Endothelial cell of umbilical vein (primary cell): ENCODE data around the gene AKAP11. TPM values are rescaled to one million over a fixed set of nuclear protein-coding genes. Genes with fewer than 3 reads are reported as not detected.

Source experiments
- BruUV-seq: library from RNA; stranded (reverse); fragments of 400-500 nt; replicated peaks from 2 replicates; lab custom pipeline; 2021; lab: Mats Ljungman, UMichigan
- CTCF ChIA-PET: fragments of 300-600, 350-600 bp; sonication (Branson Sonifier 250); formaldehyde crosslinking; loops from one replicate; lab custom pipeline; 2021; ENCODE audit warnings: antibody characterized with exemption, inconsistent platforms; lab: Charles Lee
- POLR2A ChIA-PET: fragments of 300-600, 350-600 bp; sonication (Branson Sonifier 250); formaldehyde crosslinking; loops from one replicate; lab custom pipeline; 2021; ENCODE audit warnings: antibody characterized with exemption, inconsistent platforms; lab: Charles Lee
- DNase-seq: peaks from one replicate; pipeline ENCODE4 v3.0.0-alpha.2; 2011; ENCODE audit warnings: low read depth, low spot score
- FAIRE-seq: peaks from 2 replicates; lab custom pipeline; 2011; peaks lifted over from hg19 to GRCh38; lab: Jason Lieb, UNC
- H2AFZ ChIP-seq: 2 replicates; pipeline ENCODE4 v1.6.0; 2012; ENCODE audit warnings: low read depth, low read length, control low read depth, inconsistent platforms
- H3K27ac ChIP-seq: 2 replicates; pipeline ENCODE4 v1.5.1; 2011; ENCODE audit warnings: low read depth, mild to moderate bottlenecking, control low read depth, low read length, moderate library complexity; ENCODE audit not compliant: insufficient read depth
- H3K27me3 ChIP-seq, 2 experiments: 2 replicates each; pipeline versions ENCODE4 v1.6.0 to v1.6.1; 2011; ENCODE audit warnings: low read length in 2 of 2, mixed read lengths in 1 of 2; ENCODE audit not compliant: control insufficient read depth in 2 of 2, insufficient read depth in 2 of 2
- H3K36me3 ChIP-seq, 2 experiments: 2 replicates in 1 of 2; 3 replicates in 1 of 2; pipeline ENCODE4 v1.5.1; 2011; ENCODE audit warnings: low read length in 2 of 2, mild to moderate bottlenecking in 1 of 2, moderate library complexity in 1 of 2; ENCODE audit not compliant: control insufficient read depth in 2 of 2, insufficient read depth in 2 of 2; ENCODE audit errors: extremely low read depth in 1 of 2
- H3K4me1 ChIP-seq: 3 replicates; pipeline ENCODE4 v1.5.1; 2011; ENCODE audit warnings: mild to moderate bottlenecking, low read length; ENCODE audit not compliant: control insufficient read depth, insufficient read depth; ENCODE audit errors: extremely low read depth
- H3K4me2 ChIP-seq: 2 replicates; pipeline ENCODE4 v1.6.1; 2011; ENCODE audit warnings: low read length, control low read depth, mixed read lengths; ENCODE audit not compliant: insufficient read depth
- H3K4me3 ChIP-seq, 3 experiments: fragments of 200-600 bp in 1 of 3; sonication (generic), shearing (Covaris generic) in 1 of 3; replicated peaks in 1 of 3; 2 replicates each; pipeline ENCODE4 v1.5.1; 2011 to 2016; ENCODE audit warnings: control low read depth in 3 of 3, low read length in 3 of 3, mild to moderate bottlenecking in 2 of 3, inconsistent platforms in 1 of 3, low read depth in 1 of 3, moderate library complexity in 1 of 3; ENCODE audit not compliant: insufficient read depth in 1 of 3
- H3K79me2 ChIP-seq: 2 replicates; pipeline ENCODE4 v1.6.0; 2012; ENCODE audit warnings: low read length, inconsistent platforms; ENCODE audit not compliant: control insufficient read depth, insufficient read depth
- H3K9ac ChIP-seq: replicated peaks from 2 replicates; pipeline ENCODE3; 2011; ENCODE audit warnings: low read length, control low read depth; ENCODE audit not compliant: insufficient read depth; ENCODE audit errors: extremely low read depth
- H3K9me1 ChIP-seq: replicated peaks from 3 replicates; pipeline ENCODE4 v1.6.0; 2011; ENCODE audit warnings: mild to moderate bottlenecking, low read length; ENCODE audit not compliant: control insufficient read depth, insufficient read depth; ENCODE audit errors: extremely low read depth
- H3K9me3 ChIP-seq: replicated peaks from 2 replicates; pipeline ENCODE4 v1.5.1; 2012; ENCODE audit warnings: low read length, inconsistent platforms; ENCODE audit not compliant: control insufficient read depth, insufficient read depth
- H4K20me1 ChIP-seq: replicated peaks from 2 replicates; pipeline ENCODE3; 2011; ENCODE audit warnings: mild to moderate bottlenecking, low read length; ENCODE audit not compliant: control insufficient read depth, insufficient read depth; ENCODE audit errors: extremely low read depth
- EZH2 ChIP-seq: IDR thresholded peaks from 2 replicates; pipeline ENCODE4 v1.6.1; 2012; ENCODE audit warnings: borderline replicate concordance, low read depth, mild to moderate bottlenecking, moderate library complexity, low read length, inconsistent platforms; ENCODE audit not compliant: severe bottlenecking
- FOS ChIP-seq: IDR thresholded peaks from 2 replicates; pipeline ENCODE4 v1.6.1; 2011; ENCODE audit warnings: mild to moderate bottlenecking, low read length, moderate library complexity, borderline replicate concordance; ENCODE audit not compliant: insufficient read depth
- GATA2 ChIP-seq: IDR thresholded peaks from 2 replicates; pipeline ENCODE4 v1.7.0; 2011; ENCODE audit warnings: low read depth, mild to moderate bottlenecking, moderate library complexity, mixed read lengths, low read length; ENCODE audit not compliant: insufficient read length, insufficient read depth
- JUN ChIP-seq: IDR thresholded peaks from 2 replicates; pipeline ENCODE4 v1.6.1; 2011; ENCODE audit warnings: borderline replicate concordance, low read depth; ENCODE audit not compliant: insufficient read length, insufficient read depth
- MYC ChIP-seq: IDR thresholded peaks from one replicate; pipeline ENCODE4 v1.6.1; 2011; ENCODE audit warnings: mild to moderate bottlenecking, low read depth, low read length
- POLR2A ChIP-seq: IDR thresholded peaks from 2 replicates; pipeline ENCODE4 v1.6.1; 2012; ENCODE audit warnings: low read depth, mild to moderate bottlenecking, control low read depth, low read length
- POLR2AphosphoS5 ChIP-seq: IDR thresholded peaks from 2 replicates; pipeline ENCODE4 v1.6.1; 2012; ENCODE audit warnings: low read depth, mild to moderate bottlenecking, control low read depth, low read length, moderate library complexity; ENCODE audit not compliant: insufficient read depth
- dilution Hi-C: fragments of 300-500 bp; cut with MboI; formaldehyde crosslinking; loops from one replicate; pipeline ENCODE4 v1.15.0; 2019; ENCODE audit warnings: low sequenced_read_pairs; ENCODE audit not compliant: extremely low pct_ligation_motif_present
- intact Hi-C: fragments of 100-400 bp; cut with micrococcal nuclease; formaldehyde crosslinking; loops from one replicate; pipeline ENCODE4 v1.10.0; 2022
- polyA plus RNA-seq, 4 experiments: library from polyadenylated mRNA; depleted of rRNA in 3 of 4; stranded (reverse) in 3 of 4; unstranded in 1 of 4; fragments of >200 nt; gene quantifications; 2 replicates each; pipeline versions ENCODE4 v1.2.1 to v1.2.3, GENCODE V29; 2011 to 2012; ENCODE audit warnings: missing spikeins in 1 of 4
- total RNA-seq: library from RNA; stranded (reverse); gene quantifications from 2 replicates; pipeline ENCODE4 v1.2.3, GENCODE V29; 2021
- TF ChIP-seq, protein P1 (sequence below): IDR thresholded peaks from 2 replicates; pipeline ENCODE4 v1.6.1; 2011; ENCODE audit not compliant: insufficient read depth, insufficient read length
- TF ChIP-seq, protein P2 (sequence below), 2 donors: IDR thresholded peaks; 1 replicate in 1 of 2; 2 replicates in 1 of 2; pipeline ENCODE4 v1.5.1; 2011; ENCODE audit warnings: low read length in 2 of 2, mild to moderate bottlenecking in 2 of 2, moderate library complexity in 2 of 2, control low read depth in 1 of 2, inconsistent platforms in 1 of 2, low read depth in 1 of 2; ENCODE audit not compliant: insufficient read depth in 1 of 2; ENCODE audit errors: extremely low read depth in 1 of 2

Gene AKAP11
- total and polyA plus RNA-seq, 2 donors (not counting 3 experiments of a cell fraction or from before 2014, with no cell fraction given): 4.9 to 20.2 TPM

DNA sequence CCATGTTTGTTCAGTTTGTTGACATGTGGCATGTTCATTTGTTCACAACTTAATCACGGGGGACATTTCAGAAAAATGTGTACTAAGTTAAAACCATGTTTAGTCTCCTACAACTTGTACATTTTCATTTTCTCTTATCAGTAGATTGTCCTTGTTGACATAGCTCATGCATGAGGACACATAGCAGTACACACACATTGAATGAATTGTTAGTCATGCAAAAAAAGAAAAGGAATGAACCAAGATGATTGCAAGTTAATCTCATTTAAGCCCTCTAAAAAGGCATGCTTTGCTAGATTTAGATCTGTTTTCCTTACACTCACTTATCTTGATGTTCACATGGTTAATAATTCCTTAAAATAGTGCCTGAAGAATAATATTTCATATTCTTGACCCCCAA, 38.2 kb upstream of the AKAP11 start:
- Histone ChIP-seq H3K4me1 (no peaks in the 10 kb centered on the region), H3K36me3 (peaks cover 0 to 5% of the 10 kb centered on the region in 2 experiments), H3K9me1 (peaks cover 3% of the 10 kb centered on the region), H3K79me2 (no peaks in the 10 kb centered on the region), H3K4me2 (no peak overlapping the region), H3K4me3 (no peak overlapping the region), H3K9me3 (no peaks in the 10 kb centered on the region), H3K27me3 (no peaks in the 10 kb centered on the region), H3K9ac (no peak overlapping the region), H2AFZ (no peak overlapping the region), H3K27ac (no peak overlapping the region), H4K20me1 (no peaks in the 10 kb centered on the region)
- TF ChIP-seq EZH2 (no peak), MYC (no peak), GATA2 (no peak), POLR2A (no peak)
- TF ChIP-seq, protein P1, sequence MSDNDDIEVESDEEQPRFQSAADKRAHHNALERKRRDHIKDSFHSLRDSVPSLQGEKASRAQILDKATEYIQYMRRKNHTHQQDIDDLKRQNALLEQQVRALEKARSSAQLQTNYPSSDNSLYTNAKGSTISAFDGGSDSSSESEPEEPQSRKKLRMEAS: no peak
- ChIA-PET POLR2A (no interaction called here), CTCF (interaction anchor here (0.9 kb wide), 1 partner anchor 9 kb away, joined by 3 read pairs; no protein-coding TSS in a partner anchor)
- no peak for FAIRE-seq
- dilution Hi-C loops: no loop called here
- intact Hi-C loops: no loop called here
- no peak for DNase-seq
- no TSS peak for BruUV-seq

DNA sequence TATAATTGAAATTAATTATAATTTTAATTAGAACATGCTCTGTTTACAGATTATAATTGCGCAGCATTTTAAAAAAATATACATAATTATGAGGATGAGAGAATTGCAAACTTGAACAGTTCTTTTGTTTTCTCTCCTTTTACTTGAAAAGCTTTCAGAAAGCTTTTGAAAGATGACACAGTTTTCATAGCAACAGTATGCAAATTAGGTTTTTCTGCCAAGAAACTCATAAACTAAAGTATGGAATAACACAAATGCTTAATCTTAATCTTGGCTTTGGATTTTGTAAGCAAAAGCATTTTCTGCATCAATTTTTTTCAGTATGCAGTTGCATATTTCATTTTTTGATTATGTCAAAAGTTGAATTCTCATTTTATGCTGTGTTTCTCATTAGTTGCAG, 32.8 kb upstream of the AKAP11 start:
- H3K36me3 ChIP-seq: peaks cover 0 to 2% of the 10 kb centered on the region in 2 experiments

More for the DNA sequence above, 32.8 kb upstream of the AKAP11 start:
- no peak overlapping the region for H3K27ac ChIP-seq
- H3K4me3 ChIP-seq: no peak overlapping the region
- no peaks in the 10 kb centered on the region for H3K79me2 ChIP-seq
- intact Hi-C loops: no loop called here
- H3K9me1 ChIP-seq: peaks cover 3% of the 10 kb centered on the region
- no peaks in the 10 kb centered on the region for H3K9me3 ChIP-seq
- H3K4me1 ChIP-seq: no peaks in the 10 kb centered on the region
- no peak for DNase-seq
- H2AFZ ChIP-seq: no peak overlapping the region
- FAIRE-seq: no peak
- no peak overlapping the region for H3K4me2 ChIP-seq
- dilution Hi-C loops: no loop called here
- TF ChIP-seq EZH2 (no peak), FOS (no peak), JUN (no peak), POLR2AphosphoS5 (no peak), GATA2 (no peak), MYC (no peak)
- TF ChIP-seq, protein P2, sequence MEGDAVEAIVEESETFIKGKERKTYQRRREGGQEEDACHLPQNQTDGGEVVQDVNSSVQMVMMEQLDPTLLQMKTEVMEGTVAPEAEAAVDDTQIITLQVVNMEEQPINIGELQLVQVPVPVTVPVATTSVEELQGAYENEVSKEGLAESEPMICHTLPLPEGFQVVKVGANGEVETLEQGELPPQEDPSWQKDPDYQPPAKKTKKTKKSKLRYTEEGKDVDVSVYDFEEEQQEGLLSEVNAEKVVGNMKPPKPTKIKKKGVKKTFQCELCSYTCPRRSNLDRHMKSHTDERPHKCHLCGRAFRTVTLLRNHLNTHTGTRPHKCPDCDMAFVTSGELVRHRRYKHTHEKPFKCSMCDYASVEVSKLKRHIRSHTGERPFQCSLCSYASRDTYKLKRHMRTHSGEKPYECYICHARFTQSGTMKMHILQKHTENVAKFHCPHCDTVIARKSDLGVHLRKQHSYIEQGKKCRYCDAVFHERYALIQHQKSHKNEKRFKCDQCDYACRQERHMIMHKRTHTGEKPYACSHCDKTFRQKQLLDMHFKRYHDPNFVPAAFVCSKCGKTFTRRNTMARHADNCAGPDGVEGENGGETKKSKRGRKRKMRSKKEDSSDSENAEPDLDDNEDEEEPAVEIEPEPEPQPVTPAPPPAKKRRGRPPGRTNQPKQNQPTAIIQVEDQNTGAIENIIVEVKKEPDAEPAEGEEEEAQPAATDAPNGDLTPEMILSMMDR (IDR thresholded peaks at IDR 0.05; ENCODE audit: extremely low read depth in 1 of 2, insufficient read depth in 1 of 2, low read depth in 1 of 2, low read length in 2 of 2): no peak
- TF ChIP-seq, protein P1: no peak
- no peak overlapping the region for H3K9ac ChIP-seq
- no TSS peak for BruUV-seq
- POLR2A ChIA-PET: no interaction called here
- CTCF ChIA-PET: no interaction called here
- no peaks in the 10 kb centered on the region for H3K27me3 ChIP-seq
- no peaks in the 10 kb centered on the region for H4K20me1 ChIP-seq
